Loucy (cell line): ENCODE results near the gene GIMAP4.
"Not testable (repeated sequence)": the region's sequence is repeated elsewhere in the genome, so short reads cannot be mapped to it uniquely, and the experiment has no call there.

ENCODE experiments used
- CTCF ChIP-seq: fragments of 200-600 bp; sonication (generic); conservative IDR thresholded peaks from 2 replicates; pipeline ENCODE4 v1.5.1; 2014; ENCODE audit warnings: mild to moderate bottlenecking, antibody characterized with exemption, low read length
- EZH2phosphoT487 ChIP-seq: fragments of 200-600 bp; IDR thresholded peaks from 2 replicates; pipeline ENCODE4 v1.6.1; 2018; ENCODE audit warnings: antibody characterized with exemption, mild to moderate bottlenecking, moderate library complexity, borderline replicate concordance

- TF ChIP-seq EZH2phosphoT487, CTCF: not testable (repeated sequence)
Measured at GRCh38 chr7:150522931-150523330, 44.3 kb upstream of the GIMAP4 start.
